PC-3 (cell line): ENCODE results near the gene OSR1. TPM values are rescaled to one million over a fixed set of nuclear protein-coding genes. Genes with fewer than 3 reads are reported as not detected.
"Not testable (repeated sequence)": the region's sequence is repeated elsewhere in the genome, so short reads cannot be mapped to it uniquely, and the experiment has no call there.

Experiments
- ATAC-seq: fragments of 200-7000 bp; cut with Tn5 transposase; 2 replicates; pipeline ENCODE4 v1.9.1; 2020; ENCODE audit warnings: mild to moderate bottlenecking, moderate library complexity
- BruUV-seq: library from RNA; stranded (reverse); fragments of 400-500 nt; replicated peaks from 2 replicates; lab custom pipeline; 2021; lab: Mats Ljungman, UMichigan
- CTCF ChIA-PET: fragments of 300-600 bp; sonication (Branson Sonifier 250); formaldehyde crosslinking; loops from one replicate; lab custom pipeline; 2022; ENCODE audit warnings: antibody characterized with exemption; lab: Charles Lee
- POLR2A ChIA-PET: fragments of 300-600 bp; sonication (Branson Sonifier 250); formaldehyde crosslinking; loops from one replicate; lab custom pipeline; 2022; ENCODE audit warnings: antibody characterized with exemption; ENCODE audit not compliant: unreplicated experiment; lab: Charles Lee
- DNase-seq: peaks from one replicate; pipeline ENCODE4 v3.0.0-alpha.2; 2015
- H2AFZ ChIP-seq: fragments of 300-600 bp; sonication (generic); 2 replicates; pipeline ENCODE4 v1.6.0; 2016; ENCODE audit warnings: antibody characterized with exemption, low read length
- H3F3A ChIP-seq: fragments of 300-600 bp; sonication (generic); one replicate; pipeline ENCODE4 v1.6.0; 2017; ENCODE audit warnings: antibody characterized with exemption, low read length, control low read depth, mild to moderate bottlenecking; ENCODE audit not compliant: unreplicated experiment
- H3K27ac ChIP-seq: fragments of 300-600 bp; sonication (generic); 2 replicates; pipeline ENCODE4 v1.5.1; 2016; ENCODE audit warnings: mild to moderate bottlenecking, low read length
- H3K27me3 ChIP-seq: fragments of 300-600 bp; sonication (generic); 2 replicates; pipeline ENCODE4 v1.6.1; 2016; ENCODE audit warnings: low read length, mixed read lengths
- H3K36me3 ChIP-seq: fragments of 300-600 bp; sonication (generic); 2 replicates; pipeline ENCODE4 v1.6.1; 2016; ENCODE audit warnings: low read depth, mixed run types, low read length, mixed read lengths
- H3K4me1 ChIP-seq: fragments of 300-600 bp; sonication (generic); 2 replicates; pipeline ENCODE4 v1.5.1; 2016; ENCODE audit warnings: low read length; ENCODE audit not compliant: insufficient read depth
- H3K4me2 ChIP-seq: fragments of 300-600 bp; sonication (generic); 2 replicates; pipeline ENCODE4 v1.6.0; 2016; ENCODE audit warnings: low read length
- H3K4me3 ChIP-seq: fragments of 300-600 bp; sonication (generic); 2 replicates; pipeline ENCODE4 v1.5.1; 2016; ENCODE audit warnings: mild to moderate bottlenecking, low read length, mixed read lengths
- H3K79me2 ChIP-seq: fragments of 300-600 bp; sonication (generic); 2 replicates; pipeline ENCODE4 v1.6.1; 2017; ENCODE audit warnings: low read length, mixed read lengths
- H3K9ac ChIP-seq: fragments of 300-600 bp; sonication (generic); 2 replicates; pipeline ENCODE4 v1.6.0; 2016; ENCODE audit warnings: mild to moderate bottlenecking, low read length
- H3K9me2 ChIP-seq: fragments of 300-600 bp; sonication (generic); replicated peaks from 2 replicates; pipeline ENCODE4 v1.6.1; 2016; ENCODE audit warnings: mixed run types, low read length, mixed read lengths
- H3K9me3 ChIP-seq: fragments of 300-600 bp; sonication (generic); 2 replicates; pipeline ENCODE4 v1.6.1; 2016; ENCODE audit warnings: low read length, mixed read lengths
- H4K20me1 ChIP-seq: fragments of 300-600 bp; sonication (generic); 2 replicates; pipeline ENCODE4 v1.6.1; 2016; ENCODE audit warnings: low read length, mixed read lengths
- CTCF ChIP-seq: fragments of 300-600 bp; sonication (generic); conservative IDR thresholded peaks from 2 replicates; pipeline ENCODE4 v1.5.1; 2017; ENCODE audit warnings: antibody characterized with exemption, low read depth, mild to moderate bottlenecking, low read length
- EZH2 ChIP-seq: fragments of 300-600 bp; sonication (generic); IDR thresholded peaks from one replicate; pipeline ENCODE4 v1.6.1; 2017; ENCODE audit warnings: antibody characterized with exemption, mild to moderate bottlenecking, low read length; ENCODE audit not compliant: unreplicated experiment
- EZH2phosphoT487 ChIP-seq: fragments of 300-600 bp; sonication (generic); IDR thresholded peaks from 2 replicates; pipeline ENCODE4 v1.6.1; 2018; ENCODE audit warnings: mild to moderate bottlenecking, antibody characterized with exemption, low read length, borderline replicate concordance
- intact Hi-C: fragments of 100-400 bp; cut with micrococcal nuclease; formaldehyde crosslinking; loops from 2 replicates; pipeline ENCODE4 v1.9.0; 2023
- microRNA-seq: library from miRNA; unstranded; fragments of <30 nt; microRNA quantifications from one replicate; pipeline ENCODE4 v1.1.0, GENCODE V29; 2020; ENCODE audit not compliant: unreplicated experiment
- total RNA-seq: library from RNA; depleted of rRNA; stranded (reverse); fragments of >200 nt; gene quantifications from 2 replicates; pipeline ENCODE4 v1.2.3, GENCODE V29; 2014

OSR1 gene
- total RNA-seq, 1 experiment from 2014 or later = 33.5 TPM

- H3F3A ChIP-seq, H4K20me1 ChIP-seq, CTCF ChIA-PET, POLR2A ChIA-PET, H3K4me1 ChIP-seq, H3K9me3 ChIP-seq, H3K9ac ChIP-seq, BruUV-seq, H3K27me3 ChIP-seq, H3K9me2 ChIP-seq, H3K79me2 ChIP-seq, H3K36me3 ChIP-seq: not testable (repeated sequence)
- DNase-seq = peak; percentile 41
- peak overlapping the region; percentile 47 for H3K4me3 ChIP-seq
- peak overlapping the region; percentile 38 for H3K27ac ChIP-seq
- intact Hi-C loops = loop anchor here (1.0 to 5.0 kb wide), 3 partner anchors 49 to 163 kb away; partner anchors contain the start of gene OSR1
- peak overlapping the region; percentile 80 for H2AFZ ChIP-seq
- peak overlapping the region; percentile 74 for H3K4me2 ChIP-seq
- peak; percentile 94 for ATAC-seq
Measured at GRCh38 chr2:19305400-19306055, 52.9 kb downstream of the OSR1 start.

- DNase-seq = no peak
- Histone ChIP-seq H3K9me3 (no peaks in the 10 kb centered on the region), H3K79me2 (no peaks in the 10 kb centered on the region), H3K9ac (no peak overlapping the region), H3F3A (no peaks in the 10 kb centered on the region), H3K36me3 (no peaks in the 10 kb centered on the region), H3K9me2 (no peaks in the 10 kb centered on the region), H3K27me3 (no peaks in the 10 kb centered on the region), H3K4me3 (no peak overlapping the region), H3K4me2 (no peak overlapping the region), H3K4me1 (peaks cover 10% of the 10 kb centered on the region), H2AFZ (no peak overlapping the region), H4K20me1 (no peaks in the 10 kb centered on the region), H3K27ac (no peak overlapping the region)
- POLR2A ChIA-PET = no interaction called here
- intact Hi-C loops = no loop called here
- no TSS peak for BruUV-seq
- no peak for TF ChIP-seq EZH2phosphoT487
- TF ChIP-seq EZH2 = no peak
- no peak for TF ChIP-seq CTCF
- CTCF ChIA-PET = no interaction called here
- no peak for ATAC-seq
Measured at GRCh38 chr2:19301706-19302105, 56.7 kb downstream of the OSR1 start.

Small RNAs within 50 kb of the gene (microRNA-seq; reads per million reads assigned to microRNA genes)
- gene MIR4757 = 0.75 reads per million
